HG02588 (cell line): ENCODE measurements around the gene VPS8.

Source experiments
- ATAC-seq: cut with Tn5 transposase; IDR thresholded peaks from one replicate; pipeline ENCODE4 v1.9.1; 2021; ENCODE audit warnings: mild to moderate bottlenecking, moderate library complexity; ENCODE audit not compliant: unreplicated experiment

Gene VPS8

GRCh38 chr3:185084901-185085300, 272.9 kb downstream of the VPS8 start:
- no peak for ATAC-seq

GRCh38 chr3:185087419-185087818, 275.5 kb downstream of the VPS8 start:
- ATAC-seq, result no peak

- no peak for ATAC-seq
These were observed 277.4 kb downstream of the VPS8 start for GRCh38 chr3:185089343-185089742.

GRCh38 chr3:185089751-185090150, 277.8 kb downstream of the VPS8 start:
- no peak for ATAC-seq

- ATAC-seq, result no peak
These were observed 278.8 kb downstream of the VPS8 start for GRCh38 chr3:185090811-185091210.

- ATAC-seq, result no peak
These were observed 281.1 kb downstream of the VPS8 start for GRCh38 chr3:185093116-185093515.

GRCh38 chr3:185094697-185095096, 282.7 kb downstream of the VPS8 start:
- ATAC-seq, result no peak
